ENCODE measurements around the gene SUSD1. TPM values are rescaled to one million over a fixed set of nuclear protein-coding genes. Genes with fewer than 3 reads are reported as not detected.
"Not testable (repeated sequence)": the region's sequence is repeated elsewhere in the genome, so short reads cannot be mapped to it uniquely, and the experiment has no call there.

SUSD1 gene
- total RNA-seq, 4 donors from 2014 or later: 22.7 to 83.0 (median 24.7) TPM

DNA sequence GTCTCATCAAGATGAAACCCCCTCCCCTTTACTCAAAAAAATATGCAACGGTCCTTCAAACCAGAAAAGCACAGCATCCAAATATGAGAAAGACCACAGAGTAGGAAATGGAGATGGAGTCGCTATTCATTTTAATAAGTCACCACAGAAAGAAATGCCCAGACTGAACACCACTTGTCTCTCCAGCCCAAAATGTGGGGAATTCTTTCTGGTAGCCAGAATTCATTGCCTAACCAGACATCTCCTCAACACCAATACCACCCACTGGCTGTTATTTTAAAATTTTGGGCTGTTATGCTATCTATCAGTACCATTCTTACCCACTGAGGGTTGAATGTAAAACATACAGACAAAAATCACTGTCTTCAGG lies 100.1 kb downstream of the SUSD1 start:
- Histone ChIP-seq H3K4me1 (peaks cover 4 to 40% (median 11%) of the 10 kb centered on the region in 4 donors), H3K36me3 (no peaks in the 10 kb centered on the region), H3K27me3 (no peaks in the 10 kb centered on the region), H3K27ac (peak overlapping the region; percentile 80 to 88 (median 83)), H3K9me3 (no peaks in the 10 kb centered on the region), H3K4me3 (no peak overlapping the region)
- no peak for DNase-seq
- intact Hi-C loops (cut with DNase I; ENCODE audit: low total_unique reads): loop anchor here (10.0 kb wide), 1 partner anchor 480 kb away; the partner anchor contains the start of gene PTGR1
- TF ChIP-seq EP300 (IDR thresholded peaks at IDR 0.05; ENCODE audit: low read depth) (no peak), POLR2A (IDR thresholded peaks at IDR 0.05) (no peak), POLR2AphosphoS5 (IDR thresholded peaks at IDR 0.05) (no peak), CTCF (IDR thresholded peaks at IDR 0.05) (peak in 2 of 5 experiments; percentile 7 to 9)
- in situ Hi-C loops (cut with MboI; ENCODE audit: low pct_ligation_motif_present in 1 of 4, low pct_unique_long_range_greater_than_20kb in 1 of 4, low sequenced_read_pairs in 3 of 4): loop anchor here in 3 of 4 donors (5.0 to 25.0 kb wide), 3 partner anchors 313 to 737 kb away; partner anchors contain the start of gene INIP (in 1 of the 3)
- 34 to 36% methylated on average over 2 of the region's 2 CpGs for WGBS, 2 donors (ENCODE audit: low coverage in 1 of 2)

GRCh38 chr9:112074250-112075008 lies 100.7 kb downstream of the SUSD1 start:
- Histone ChIP-seq H3K27me3 (no peaks in the 10 kb centered on the region), H3K4me1 (peaks cover 4 to 44% (median 14%) of the 10 kb centered on the region in 4 donors), H3K27ac (peak overlapping the region; percentile 80 to 88 (median 83)), H3K9me3 (no peaks in the 10 kb centered on the region), H3K36me3 (no peaks in the 10 kb centered on the region), H3K4me3 (no peak overlapping the region)
- intact Hi-C loops (cut with DNase I; ENCODE audit: low total_unique reads): loop anchor here (5.0 to 10.0 kb wide), 2 partner anchors 177 to 480 kb away; partner anchors contain the start of genes PTGR1 and UGCG
- in situ Hi-C loops (cut with MboI; ENCODE audit: low pct_ligation_motif_present in 1 of 4, low pct_unique_long_range_greater_than_20kb in 1 of 4, low sequenced_read_pairs in 3 of 4): loop anchor here in 3 of 4 donors (5.0 to 25.0 kb wide), 5 partner anchors 187 to 738 kb away; partner anchors contain the start of genes INIP (in 1 of the 3) and UGCG (in 1 of the 3)
- TF ChIP-seq POLR2A (IDR thresholded peaks at IDR 0.05): no peak
- peak; percentile 99 for TF ChIP-seq EP300 (IDR thresholded peaks at IDR 0.05; ENCODE audit: low read depth)
- TF ChIP-seq POLR2AphosphoS5 (IDR thresholded peaks at IDR 0.05): peak; percentile 83 to 94 (median 92)
- peak; percentile 88 to 97 (median 95) for TF ChIP-seq CTCF (IDR thresholded peaks at IDR 0.05)
- peak; percentile 76 for DNase-seq
- 47 to 68% methylated on average over 4 to 11 of the region's 11 CpGs for WGBS, 2 donors (ENCODE audit: low coverage in 1 of 2)

GRCh38 chr9:112073639-112074173 lies 101.4 kb downstream of the SUSD1 start:
- intact Hi-C loops (cut with DNase I; ENCODE audit: low total_unique reads): loop anchor here (5.0 to 10.0 kb wide), 2 partner anchors 176 to 479 kb away; partner anchors contain the start of genes PTGR1 and UGCG
- H3K36me3 ChIP-seq, DNase-seq, H3K9me3 ChIP-seq, H3K4me3 ChIP-seq, H3K27me3 ChIP-seq: not testable (repeated sequence)
- in situ Hi-C loops (cut with MboI; ENCODE audit: low pct_ligation_motif_present in 1 of 4, low pct_unique_long_range_greater_than_20kb in 1 of 4, low sequenced_read_pairs in 3 of 4): loop anchor here in 2 of 4 donors (5.0 to 25.0 kb wide), 3 partner anchors 186 to 461 kb away; partner anchors contain the start of gene UGCG (in 1 of the 2)
- Histone ChIP-seq H3K4me1 (peaks cover 11 to 51% (median 20%) of the 10 kb centered on the region in 4 donors), H3K27ac (peak overlapping the region; percentile 80 to 88 (median 83))
- WGBS, 2 donors (ENCODE audit: low coverage in 1 of 2): 85 to 90% methylated on average over 9 to 10 of the region's 10 CpGs

- H3K27me3 ChIP-seq: no peaks in the 10 kb centered on the region
- in situ Hi-C loops (cut with MboI; ENCODE audit: low pct_ligation_motif_present in 1 of 4, low pct_unique_long_range_greater_than_20kb in 1 of 4, low sequenced_read_pairs in 3 of 4) (loop anchor here in 2 of 4 donors (5.0 to 25.0 kb wide), 3 partner anchors 186 to 461 kb away; partner anchors contain the start of gene UGCG (in 1 of the 2)), intact Hi-C loops (cut with DNase I; ENCODE audit: low total_unique reads) (loop anchor here (5.0 to 10.0 kb wide), 2 partner anchors 176 to 478 kb away; partner anchors contain the start of genes PTGR1 and UGCG)
- 60 to 71% methylated on average over 3 to 9 of the region's 9 CpGs for WGBS, 2 donors (ENCODE audit: low coverage in 1 of 2)
- H3K27ac ChIP-seq: peak overlapping the region; percentile 80 to 88 (median 83)
- TF ChIP-seq POLR2A (IDR thresholded peaks at IDR 0.05): no peak
- peak; percentile 33 to 85 (median 59) for TF ChIP-seq POLR2AphosphoS5 (IDR thresholded peaks at IDR 0.05)
- peak; percentile 87 for TF ChIP-seq EP300 (IDR thresholded peaks at IDR 0.05; ENCODE audit: low read depth)
- H3K4me1 ChIP-seq: peaks cover 12 to 53% (median 21%) of the 10 kb centered on the region in 4 donors
- H3K9me3 ChIP-seq: no peaks in the 10 kb centered on the region
- H3K4me3 ChIP-seq: no peak overlapping the region
- no peaks in the 10 kb centered on the region for H3K36me3 ChIP-seq
- DNase-seq: peak; percentile 6
These were observed 102.1 kb downstream of the SUSD1 start for GRCh38 chr9:112072721-112073638.

Measured in transverse colon (tissue), 4 donors.